ENCODE data around the gene CNFN.
"Not testable (repeated sequence)": the region's sequence is repeated elsewhere in the genome, so short reads cannot be mapped to it uniquely, and the experiment has no call there.

The CNFN gene

GRCh38 chr19:42348211-42348610 is 41.9 kb downstream of the CNFN start:
- DNase-seq = no peak

GRCh38 chr19:42345191-42345812 is 44.8 kb downstream of the CNFN start:
- DNase-seq = no peak

DNA sequence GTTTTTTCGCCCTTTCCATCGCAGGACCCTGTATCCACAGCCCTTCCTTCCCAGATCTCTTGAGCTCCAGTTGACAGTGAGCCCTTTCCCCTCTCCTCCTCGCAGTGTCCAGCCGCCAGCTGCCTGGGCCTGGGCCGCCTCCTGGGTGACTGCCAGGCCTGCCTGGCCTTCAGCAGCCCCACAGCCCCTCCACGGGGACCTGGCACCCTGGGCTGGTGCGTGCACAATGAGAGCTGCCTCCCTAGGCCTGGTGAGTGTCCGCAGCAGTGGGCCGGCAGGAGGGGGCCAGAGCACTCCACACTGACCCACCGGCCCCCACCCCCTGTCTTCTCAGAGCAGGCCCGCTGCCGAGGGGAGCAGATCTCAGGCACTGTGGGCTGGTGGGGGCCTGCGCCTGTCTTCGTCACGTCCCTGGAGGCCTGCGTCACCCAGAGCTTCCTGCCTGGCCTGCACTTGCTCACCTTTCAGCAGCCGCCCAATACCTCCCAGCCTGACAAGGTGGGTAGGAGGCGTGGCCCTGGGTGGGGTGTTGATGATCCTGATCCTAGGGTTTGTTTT is 45.7 kb downstream of the CNFN start:
- DNase-seq = no peak

DNA sequence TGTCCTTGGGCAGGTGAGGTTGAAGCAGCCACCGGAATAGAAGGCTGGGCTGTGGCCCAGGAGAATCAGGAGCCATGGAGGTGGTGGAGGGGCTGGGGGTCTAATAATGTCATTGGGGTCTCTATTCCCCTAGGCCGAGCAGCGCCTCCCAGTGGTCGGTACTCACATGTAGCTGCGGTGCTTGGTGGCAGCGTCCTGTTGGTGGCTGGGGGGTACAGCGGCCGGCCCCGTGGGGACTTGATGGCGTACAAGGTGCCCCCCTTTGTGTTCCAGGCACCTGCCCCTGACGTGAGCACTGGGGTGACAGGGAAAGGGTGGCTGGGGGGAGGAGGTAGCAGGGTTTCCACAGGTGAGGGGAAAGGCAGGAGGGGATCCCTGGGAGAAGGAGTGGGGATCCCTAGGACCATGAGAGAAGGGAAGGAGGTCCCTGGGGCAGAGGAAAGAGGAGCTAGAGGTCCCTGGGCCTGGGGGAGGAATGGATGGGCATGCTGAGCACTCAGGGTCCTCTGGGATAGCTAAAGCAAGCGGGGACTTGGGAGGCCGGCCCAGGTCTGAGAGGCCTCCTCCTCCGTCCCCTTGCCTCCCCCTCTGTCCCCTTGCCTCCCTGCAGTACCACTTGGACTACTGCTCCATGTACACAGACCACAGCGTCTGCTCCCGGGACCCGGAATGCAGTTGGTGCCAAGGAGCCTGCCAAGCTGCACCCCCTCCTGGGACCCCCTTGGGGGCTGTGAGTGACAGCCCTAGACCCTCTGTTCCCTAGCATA is 46.6 kb downstream of the CNFN start:
- DNase-seq = no peak

- not testable (repeated sequence) for DNase-seq
Observed at GRCh38 chr19:42339922-42340321, 50.2 kb downstream of the CNFN start.

GRCh38 chr19:42339126-42339860 is 50.8 kb downstream of the CNFN start:
- DNase-seq = not testable (repeated sequence)
